Glutamatergic neuron (in vitro differentiated cells): Measurements from ENCODE around the gene PRKG1. TPM values are rescaled to one million over a fixed set of nuclear protein-coding genes. Genes with fewer than 3 reads are reported as not detected.

Experiments
- DNase-seq: peaks from one replicate; pipeline ENCODE4 v3.0.0; 2022
- H3K27ac Mint-ChIP-seq: one replicate; pipeline ENCODE4 v1.8.0; 2020; ENCODE audit warnings: mild to moderate bottlenecking, mixed read lengths, inconsistent platforms; ENCODE audit not compliant: unreplicated experiment
- H3K27me3 Mint-ChIP-seq: one replicate; pipeline ENCODE4 v1.8.0; 2020; ENCODE audit warnings: mild to moderate bottlenecking, moderate library complexity, mixed read lengths, inconsistent platforms; ENCODE audit not compliant: unreplicated experiment
- H3K36me3 Mint-ChIP-seq: one replicate; pipeline ENCODE4 v1.8.0; 2020; ENCODE audit warnings: mild to moderate bottlenecking, mixed read lengths, inconsistent platforms; ENCODE audit not compliant: unreplicated experiment
- H3K4me1 Mint-ChIP-seq: one replicate; pipeline ENCODE4 v1.8.0; 2020; ENCODE audit warnings: mild to moderate bottlenecking, low read depth, mixed read lengths, inconsistent platforms; ENCODE audit not compliant: unreplicated experiment
- H3K4me3 Mint-ChIP-seq: one replicate; pipeline ENCODE4 v1.8.0; 2020; ENCODE audit warnings: mild to moderate bottlenecking, mixed read lengths, inconsistent platforms; ENCODE audit not compliant: unreplicated experiment
- H3K9me3 Mint-ChIP-seq: one replicate; pipeline ENCODE4 v1.8.0; 2020; ENCODE audit warnings: mild to moderate bottlenecking, moderate library complexity, mixed read lengths, inconsistent platforms; ENCODE audit not compliant: unreplicated experiment
- total RNA-seq: library from RNA; stranded (reverse); fragmentation: NEBNext Ultra II Directional; extraction: Animal tissue kit (Norgen Biotek cat#: 25700); gene quantifications from one replicate; pipeline ENCODE4 v1.2.1, GENCODE V29; 2021; ENCODE audit not compliant: unreplicated experiment
- TF ChIP-seq, protein P1 (sequence below): fragments of 200-600 bp; sonication (generic); IDR thresholded peaks from one replicate; pipeline ENCODE4 v1.5.0; 2021; ENCODE audit not compliant: partially characterized antibody, unreplicated experiment

Gene PRKG1
- total RNA-seq, 1 donor from 2014 or later = 52.7 TPM

DNA sequence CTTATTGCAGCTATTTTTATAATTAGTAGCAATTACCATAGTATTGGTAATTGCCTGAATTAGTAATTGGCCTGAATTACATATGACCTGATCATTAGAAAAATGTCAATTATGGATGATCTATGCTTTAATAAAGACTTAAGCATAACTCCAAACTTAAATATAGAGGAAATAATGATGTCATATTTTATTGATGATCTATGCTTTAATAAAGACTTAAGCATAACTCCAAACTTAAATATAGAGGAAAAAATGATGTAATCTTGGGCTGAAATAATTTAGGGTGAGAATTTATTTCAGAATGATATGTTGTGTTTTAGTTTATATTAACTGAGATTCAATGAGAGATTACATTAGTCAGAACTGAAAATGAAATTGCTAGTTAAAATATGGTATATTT, 973.8 kb downstream of the PRKG1 start:
- no peak overlapping the region for H3K4me3 Mint-ChIP-seq
- DNase-seq = no peak
- no peaks in the 10 kb centered on the region for H3K4me1 Mint-ChIP-seq
- H3K36me3 Mint-ChIP-seq = no peaks in the 10 kb centered on the region
- no peak overlapping the region for H3K27ac Mint-ChIP-seq
- no peaks in the 10 kb centered on the region for H3K9me3 Mint-ChIP-seq
- TF ChIP-seq, protein P1, sequence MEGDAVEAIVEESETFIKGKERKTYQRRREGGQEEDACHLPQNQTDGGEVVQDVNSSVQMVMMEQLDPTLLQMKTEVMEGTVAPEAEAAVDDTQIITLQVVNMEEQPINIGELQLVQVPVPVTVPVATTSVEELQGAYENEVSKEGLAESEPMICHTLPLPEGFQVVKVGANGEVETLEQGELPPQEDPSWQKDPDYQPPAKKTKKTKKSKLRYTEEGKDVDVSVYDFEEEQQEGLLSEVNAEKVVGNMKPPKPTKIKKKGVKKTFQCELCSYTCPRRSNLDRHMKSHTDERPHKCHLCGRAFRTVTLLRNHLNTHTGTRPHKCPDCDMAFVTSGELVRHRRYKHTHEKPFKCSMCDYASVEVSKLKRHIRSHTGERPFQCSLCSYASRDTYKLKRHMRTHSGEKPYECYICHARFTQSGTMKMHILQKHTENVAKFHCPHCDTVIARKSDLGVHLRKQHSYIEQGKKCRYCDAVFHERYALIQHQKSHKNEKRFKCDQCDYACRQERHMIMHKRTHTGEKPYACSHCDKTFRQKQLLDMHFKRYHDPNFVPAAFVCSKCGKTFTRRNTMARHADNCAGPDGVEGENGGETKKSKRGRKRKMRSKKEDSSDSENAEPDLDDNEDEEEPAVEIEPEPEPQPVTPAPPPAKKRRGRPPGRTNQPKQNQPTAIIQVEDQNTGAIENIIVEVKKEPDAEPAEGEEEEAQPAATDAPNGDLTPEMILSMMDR = no peak
- no peaks in the 10 kb centered on the region for H3K27me3 Mint-ChIP-seq

DNA sequence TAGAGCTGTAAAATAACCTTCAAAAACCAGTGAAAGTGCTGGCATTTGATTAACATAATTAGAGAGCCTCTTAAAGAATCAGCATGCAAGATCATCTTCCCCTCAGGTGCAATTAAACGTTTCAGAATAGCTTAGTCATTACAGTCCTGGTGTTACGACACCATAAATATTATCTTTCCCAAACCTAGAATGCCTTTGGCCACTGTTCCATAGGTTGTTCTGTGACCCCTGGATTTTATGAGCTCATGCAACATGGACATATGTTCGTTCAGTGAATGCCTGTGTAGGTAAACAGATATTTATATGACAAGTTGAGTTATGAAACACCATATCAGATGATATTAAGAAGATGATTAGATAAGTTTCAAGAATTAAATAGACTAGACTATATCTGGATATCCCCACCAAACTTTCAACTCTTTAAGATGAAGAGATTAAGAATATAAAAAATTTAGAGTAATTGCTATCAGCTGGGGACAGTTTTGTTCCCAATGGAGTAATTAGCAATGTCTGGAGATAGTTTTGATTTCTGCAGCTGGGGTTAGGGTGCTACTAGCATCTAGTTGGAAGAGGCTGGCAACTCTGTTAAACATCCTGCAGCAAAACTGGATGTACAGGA, 976.3 kb downstream of the PRKG1 start:
- H3K9me3 Mint-ChIP-seq = no peaks in the 10 kb centered on the region
- no peak for DNase-seq
- peaks cover 3% of the 10 kb centered on the region for H3K4me1 Mint-ChIP-seq
- H3K4me3 Mint-ChIP-seq = no peak overlapping the region
- H3K27me3 Mint-ChIP-seq = no peaks in the 10 kb centered on the region
- no peaks in the 10 kb centered on the region for H3K36me3 Mint-ChIP-seq
- H3K27ac Mint-ChIP-seq = no peak overlapping the region
- TF ChIP-seq, protein P1 = no peak

DNA sequence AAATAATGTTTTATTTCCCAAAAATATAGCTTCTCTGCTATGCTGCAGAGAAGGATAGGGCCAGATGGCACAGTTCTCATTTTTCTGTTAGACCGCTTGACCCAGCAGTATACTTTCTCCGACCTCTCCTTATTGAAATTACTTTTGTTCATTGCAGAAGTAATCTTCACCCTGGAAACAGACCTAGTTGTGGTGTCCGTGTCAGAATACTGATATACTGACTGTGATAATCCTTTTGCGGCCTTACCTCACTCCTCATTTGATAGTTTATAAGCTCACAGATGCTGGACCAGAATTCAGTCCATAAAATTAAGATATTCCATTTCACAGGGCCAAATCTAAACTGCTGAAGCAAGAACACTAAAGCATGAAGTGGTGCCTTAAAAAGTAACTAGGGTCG, 979.2 kb downstream of the PRKG1 start:
- no peak overlapping the region for H3K4me3 Mint-ChIP-seq
- peaks cover 3% of the 10 kb centered on the region for H3K4me1 Mint-ChIP-seq
- TF ChIP-seq, protein P1 = no peak
- H3K27ac Mint-ChIP-seq = no peak overlapping the region
- H3K9me3 Mint-ChIP-seq = no peaks in the 10 kb centered on the region
- no peaks in the 10 kb centered on the region for H3K27me3 Mint-ChIP-seq
- DNase-seq = no peak
- no peaks in the 10 kb centered on the region for H3K36me3 Mint-ChIP-seq

DNA sequence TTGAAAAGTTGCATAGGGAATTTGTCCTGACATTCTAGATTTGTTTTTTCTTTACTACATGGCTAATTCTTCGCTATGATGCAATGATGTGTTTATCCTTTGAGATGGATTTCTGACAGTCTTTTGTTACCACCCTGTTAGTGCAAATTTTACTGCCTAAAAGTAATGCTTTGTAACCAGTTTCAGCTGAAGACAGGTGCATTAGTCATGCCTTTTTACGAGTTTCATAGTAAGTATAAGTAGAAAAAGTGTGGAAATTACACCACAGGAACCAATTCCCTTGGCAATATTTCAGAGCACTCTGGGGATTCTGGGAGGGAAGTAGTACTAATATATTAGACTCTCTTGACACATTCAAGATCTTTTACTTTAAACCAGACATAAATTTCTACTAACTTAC, 982.0 kb downstream of the PRKG1 start:
- H3K36me3 Mint-ChIP-seq = no peaks in the 10 kb centered on the region
- H3K27me3 Mint-ChIP-seq = no peaks in the 10 kb centered on the region
- no peak overlapping the region for H3K4me3 Mint-ChIP-seq
- H3K9me3 Mint-ChIP-seq = no peaks in the 10 kb centered on the region
- no peak overlapping the region for H3K27ac Mint-ChIP-seq
- peaks cover 3% of the 10 kb centered on the region for H3K4me1 Mint-ChIP-seq
- TF ChIP-seq, protein P1 = no peak
- DNase-seq = no peak

DNA sequence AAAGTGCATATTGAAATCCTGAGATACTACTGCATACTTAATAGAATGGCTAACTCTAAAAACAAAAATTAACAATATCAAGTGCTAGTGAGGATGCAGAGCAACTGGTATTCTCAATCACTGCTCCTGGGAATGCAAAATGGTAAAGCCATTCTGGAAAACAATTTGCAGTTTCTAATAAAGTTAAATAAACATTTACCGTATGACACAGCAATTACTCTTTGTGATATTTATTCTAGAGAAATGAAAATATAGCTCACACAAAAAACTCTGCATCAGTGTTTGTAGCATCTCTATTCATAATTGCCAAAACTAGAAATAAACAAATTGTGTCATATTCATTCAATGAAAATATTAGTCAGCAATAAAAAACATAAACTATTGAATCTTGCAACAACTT, 984.8 kb downstream of the PRKG1 start:
- no peak overlapping the region for H3K27ac Mint-ChIP-seq
- H3K4me1 Mint-ChIP-seq = no peaks in the 10 kb centered on the region
- H3K36me3 Mint-ChIP-seq = no peaks in the 10 kb centered on the region
- TF ChIP-seq, protein P1 = no peak
- H3K9me3 Mint-ChIP-seq = no peaks in the 10 kb centered on the region
- no peak for DNase-seq
- H3K4me3 Mint-ChIP-seq = no peak overlapping the region
- no peaks in the 10 kb centered on the region for H3K27me3 Mint-ChIP-seq
